ENCODE measurements around the gene TMC1. TPM values are rescaled to one million over a fixed set of nuclear protein-coding genes. Genes with fewer than 3 reads are reported as not detected.
"Not testable (repeated sequence)": the region's sequence is repeated elsewhere in the genome, so short reads cannot be mapped to it uniquely, and the experiment has no call there.

TMC1 gene
- total and polyA plus RNA-seq, 4 experiments from 2014 or later = not detected

GRCh38 chr9:72537011-72537545, 15.7 kb downstream of the TMC1 start:
- Mint-ChIP-seq H3K36me3 (no peaks in the 10 kb centered on the region), H3K4me3 (no peak overlapping the region), H3K9me3 (peaks cover 0 to 4% (median 0%) of the 10 kb centered on the region in 8 donors), H3K27me3 (no peaks in the 10 kb centered on the region), H3K4me1 (no peaks in the 10 kb centered on the region), H3K27ac (no peak overlapping the region)
- ChIA-PET CTCF (ENCODE audit: partially characterized antibody) (no interaction called here), POLR2A (ENCODE audit: partially characterized antibody) (no interaction called here)
- H3K36me3 ChIP-seq (ENCODE audit: insufficient read depth, low read length) = no peaks in the 10 kb centered on the region
- DNase-seq = no peak
- H3K4me3 ChIP-seq (ENCODE audit: low read length in 2 of 2) = no peak overlapping the region
- H3K27ac ChIP-seq (ENCODE audit: low read depth, low read length) = no peak overlapping the region
- no peaks in the 10 kb centered on the region for H3K9me3 ChIP-seq (ENCODE audit: control insufficient read depth in 1 of 2, low read length in 2 of 2)
- H3K27me3 ChIP-seq (ENCODE audit: insufficient read depth, low read length) = no peaks in the 10 kb centered on the region
- no peaks in the 10 kb centered on the region for H3K4me1 ChIP-seq (ENCODE audit: insufficient read depth, low read length)
- intact Hi-C loops (cut with micrococcal nuclease) = no loop called here

GRCh38 chr9:72537671-72538070, 16.3 kb downstream of the TMC1 start:
- Histone ChIP-seq H3K27ac (ENCODE audit: low read depth, low read length) (no peak overlapping the region), H3K27me3 (ENCODE audit: insufficient read depth, low read length) (no peaks in the 10 kb centered on the region), H3K9me3 (ENCODE audit: control insufficient read depth in 1 of 2, low read length in 2 of 2) (no peaks in the 10 kb centered on the region), H3K36me3 (ENCODE audit: insufficient read depth, low read length) (no peaks in the 10 kb centered on the region), H3K4me1 (ENCODE audit: insufficient read depth, low read length) (no peaks in the 10 kb centered on the region), H3K4me3 (ENCODE audit: low read length in 2 of 2) (no peak overlapping the region)
- ChIA-PET POLR2A (ENCODE audit: partially characterized antibody) (no interaction called here), CTCF (ENCODE audit: partially characterized antibody) (no interaction called here)
- intact Hi-C loops (cut with micrococcal nuclease) = no loop called here
- DNase-seq = no peak
- Mint-ChIP-seq H3K27ac (no peak overlapping the region), H3K4me1 (no peaks in the 10 kb centered on the region), H3K9me3 (peaks cover 0 to 4% (median 0%) of the 10 kb centered on the region in 8 donors), H3K36me3 (no peaks in the 10 kb centered on the region), H3K27me3 (no peaks in the 10 kb centered on the region), H3K4me3 (no peak overlapping the region)

- no peaks in the 10 kb centered on the region for H3K27me3 Mint-ChIP-seq
- intact Hi-C loops (cut with micrococcal nuclease) = no loop called here
- H3K4me1 ChIP-seq (ENCODE audit: insufficient read depth, low read length) = no peaks in the 10 kb centered on the region
- no peak for DNase-seq
- H3K36me3 ChIP-seq (ENCODE audit: insufficient read depth, low read length) = no peaks in the 10 kb centered on the region
- ChIA-PET CTCF (ENCODE audit: partially characterized antibody) (no interaction called here), POLR2A (ENCODE audit: partially characterized antibody) (no interaction called here)
- H3K9me3 ChIP-seq (ENCODE audit: control insufficient read depth in 1 of 2, low read length in 2 of 2) = no peaks in the 10 kb centered on the region
- H3K27me3 ChIP-seq (ENCODE audit: insufficient read depth, low read length) = no peaks in the 10 kb centered on the region
- H3K27ac Mint-ChIP-seq = no peak overlapping the region
- no peaks in the 10 kb centered on the region for H3K4me1 Mint-ChIP-seq
- H3K4me3 Mint-ChIP-seq = no peak overlapping the region
- no peak overlapping the region for H3K27ac ChIP-seq (ENCODE audit: low read depth, low read length)
- H3K4me3 ChIP-seq (ENCODE audit: low read length in 2 of 2) = no peak overlapping the region
- H3K36me3 Mint-ChIP-seq = no peaks in the 10 kb centered on the region
- H3K9me3 Mint-ChIP-seq = peaks cover 0 to 4% (median 0%) of the 10 kb centered on the region in 8 donors
Observed at GRCh38 chr9:72538921-72539702, 17.7 kb downstream of the TMC1 start.

GRCh38 chr9:72539824-72540347, 18.5 kb downstream of the TMC1 start:
- H3K27ac ChIP-seq (ENCODE audit: low read depth, low read length) = no peak overlapping the region
- Mint-ChIP-seq H3K27ac (no peak overlapping the region), H3K36me3 (no peaks in the 10 kb centered on the region), H3K9me3 (peaks cover 0 to 4% (median 0%) of the 10 kb centered on the region in 8 donors), H3K4me3 (no peak overlapping the region), H3K4me1 (no peaks in the 10 kb centered on the region), H3K27me3 (no peaks in the 10 kb centered on the region)
- ChIA-PET POLR2A (ENCODE audit: partially characterized antibody) (interaction anchor here (0.8 kb wide), 1 partner anchor 177 kb away, joined by 3 read pairs; no protein-coding TSS in a partner anchor), CTCF (ENCODE audit: partially characterized antibody) (no interaction called here)
- no peaks in the 10 kb centered on the region for H3K9me3 ChIP-seq (ENCODE audit: control insufficient read depth in 1 of 2, low read length in 2 of 2)
- no peaks in the 10 kb centered on the region for H3K36me3 ChIP-seq (ENCODE audit: insufficient read depth, low read length)
- no peaks in the 10 kb centered on the region for H3K4me1 ChIP-seq (ENCODE audit: insufficient read depth, low read length)
- no peaks in the 10 kb centered on the region for H3K27me3 ChIP-seq (ENCODE audit: insufficient read depth, low read length)
- H3K4me3 ChIP-seq (ENCODE audit: low read length in 2 of 2) = no peak overlapping the region
- intact Hi-C loops (cut with micrococcal nuclease) = no loop called here
- DNase-seq = no peak

GRCh38 chr9:72540348-72540873, 19.0 kb downstream of the TMC1 start:
- Histone ChIP-seq H3K27ac (ENCODE audit: low read depth, low read length) (no peak overlapping the region), H3K4me3 (ENCODE audit: low read length in 2 of 2) (no peak overlapping the region), H3K4me1 (ENCODE audit: insufficient read depth, low read length) (no peaks in the 10 kb centered on the region), H3K9me3 (ENCODE audit: control insufficient read depth in 1 of 2, low read length in 2 of 2) (no peaks in the 10 kb centered on the region), H3K36me3 (ENCODE audit: insufficient read depth, low read length) (no peaks in the 10 kb centered on the region), H3K27me3 (ENCODE audit: insufficient read depth, low read length) (no peaks in the 10 kb centered on the region)
- ChIA-PET CTCF (ENCODE audit: partially characterized antibody) (interaction anchor here (0.9 kb wide), 1 partner anchor 11 kb away, joined by 3 read pairs; no protein-coding TSS in a partner anchor), POLR2A (ENCODE audit: partially characterized antibody) (interaction anchor here (0.8 kb wide), 1 partner anchor 178 kb away, joined by 3 read pairs; no protein-coding TSS in a partner anchor)
- H3K27me3 Mint-ChIP-seq = no peaks in the 10 kb centered on the region
- H3K36me3 Mint-ChIP-seq = no peaks in the 10 kb centered on the region
- intact Hi-C loops (cut with micrococcal nuclease) = no loop called here
- H3K4me3 Mint-ChIP-seq = no peak overlapping the region
- no peaks in the 10 kb centered on the region for H3K4me1 Mint-ChIP-seq
- no peak for DNase-seq
- H3K9me3 Mint-ChIP-seq = peaks cover 0 to 4% (median 0%) of the 10 kb centered on the region in 8 donors
- H3K27ac Mint-ChIP-seq = no peak overlapping the region

GRCh38 chr9:72542537-72542833, 21.1 kb downstream of the TMC1 start:
- H3K4me3 ChIP-seq (ENCODE audit: low read length in 2 of 2); POLR2A ChIA-PET (ENCODE audit: partially characterized antibody); H3K27ac ChIP-seq (ENCODE audit: low read depth, low read length); H3K27ac Mint-ChIP-seq; intact Hi-C loops (cut with micrococcal nuclease); H3K4me1 Mint-ChIP-seq; H3K9me3 Mint-ChIP-seq; H3K36me3 ChIP-seq (ENCODE audit: insufficient read depth, low read length); DNase-seq; H3K36me3 Mint-ChIP-seq; H3K9me3 ChIP-seq (ENCODE audit: control insufficient read depth in 1 of 2, low read length in 2 of 2); H3K27me3 Mint-ChIP-seq; H3K4me3 Mint-ChIP-seq; H3K4me1 ChIP-seq (ENCODE audit: insufficient read depth, low read length); H3K27me3 ChIP-seq (ENCODE audit: insufficient read depth, low read length): not testable (repeated sequence)
- CTCF ChIA-PET (ENCODE audit: partially characterized antibody) = interaction anchor here (1.3 kb wide), 1 partner anchor 49 kb away, joined by 3 read pairs; no protein-coding TSS in a partner anchor

GRCh38 chr9:72542917-72543316, 21.5 kb downstream of the TMC1 start:
- ChIA-PET POLR2A (ENCODE audit: partially characterized antibody) (no interaction called here), CTCF (ENCODE audit: partially characterized antibody) (interaction anchor here (1.3 kb wide), 1 partner anchor 49 kb away, joined by 3 read pairs; no protein-coding TSS in a partner anchor)
- no peak for DNase-seq
- Mint-ChIP-seq H3K4me1 (no peaks in the 10 kb centered on the region), H3K9me3 (peaks cover 0 to 2% (median 0%) of the 10 kb centered on the region in 8 donors), H3K4me3 (no peak overlapping the region), H3K27me3 (no peaks in the 10 kb centered on the region), H3K36me3 (no peaks in the 10 kb centered on the region), H3K27ac (peak overlapping the region in 1 of 7 donors; percentile 59)
- H3K9me3 ChIP-seq (ENCODE audit: control insufficient read depth in 1 of 2, low read length in 2 of 2) = no peaks in the 10 kb centered on the region
- intact Hi-C loops (cut with micrococcal nuclease) = no loop called here
- H3K4me1 ChIP-seq (ENCODE audit: insufficient read depth, low read length) = no peaks in the 10 kb centered on the region
- no peaks in the 10 kb centered on the region for H3K27me3 ChIP-seq (ENCODE audit: insufficient read depth, low read length)
- no peaks in the 10 kb centered on the region for H3K36me3 ChIP-seq (ENCODE audit: insufficient read depth, low read length)
- no peak overlapping the region for H3K27ac ChIP-seq (ENCODE audit: low read depth, low read length)
- H3K4me3 ChIP-seq (ENCODE audit: low read length in 2 of 2) = no peak overlapping the region

Measured in CD4-positive, alpha-beta memory T cell (primary cell).